B cell (primary cell): ENCODE measurements around the gene PALD1. TPM values are rescaled to one million over a fixed set of nuclear protein-coding genes. Genes with fewer than 3 reads are reported as not detected.

Source experiments
- ATAC-seq: fragments of 200-7000 bp; cut with Tn5 transposase; one replicate; pipeline ENCODE4 v1.10.0; 2021; ENCODE audit warnings: low read depth, mild to moderate bottlenecking, moderate number of reproducible peaks, moderate library complexity
- CTCF ChIA-PET: fragments of 350-600 bp; sonication (Branson Sonifier 250); formaldehyde crosslinking; loops from one replicate; lab custom pipeline; 2021; ENCODE audit warnings: antibody characterized with exemption, inconsistent platforms; lab: Charles Lee
- POLR2A ChIA-PET: fragments of 350-600 bp; sonication (Branson Sonifier 250); formaldehyde crosslinking; loops from one replicate; lab custom pipeline; 2021; ENCODE audit warnings: antibody characterized with exemption; lab: Charles Lee
- DNase-seq: peaks from one replicate; pipeline ENCODE4 v3.0.0; 2013
- H2AFZ ChIP-seq: 2 replicates; pipeline ENCODE4 v1.6.1; 2012; ENCODE audit warnings: mild to moderate bottlenecking, low read depth, low read length; ENCODE audit not compliant: insufficient read depth, poor library complexity, severe bottlenecking
- H3K27ac ChIP-seq, 2 donors: 1 replicate in 1 of 2; 2 replicates in 1 of 2; pipeline ENCODE4 v1.5.1; 2012 to 2013; ENCODE audit warnings: low read length in 2 of 2, mild to moderate bottlenecking in 2 of 2, moderate library complexity in 1 of 2
- H3K27me3 ChIP-seq, 4 experiments: fragments of 200-600 bp in 1 of 4; sonication (generic) in 1 of 4; replicated peaks in 1 of 4; 1 replicate in 2 of 4; 2 replicates in 2 of 4; pipeline versions ENCODE4 v1.6.1 to v1.7.0; 2013 to 2016; ENCODE audit warnings: low read length in 3 of 4, mild to moderate bottlenecking in 2 of 4, mixed read lengths in 1 of 4, moderate library complexity in 1 of 4; ENCODE audit not compliant: insufficient read depth in 4 of 4, control insufficient read depth in 3 of 4; ENCODE audit errors: control extremely low read depth in 1 of 4
- H3K36me3 ChIP-seq, 2 experiments: replicated peaks in 1 of 2; 1 replicate in 1 of 2; 2 replicates in 1 of 2; pipeline versions ENCODE4 v1.6.1 to v1.7.1; 2013; ENCODE audit warnings: low read length in 1 of 2; ENCODE audit not compliant: insufficient read depth in 2 of 2, control insufficient read depth in 1 of 2; ENCODE audit errors: control extremely low read depth in 1 of 2, extremely low read depth in 1 of 2
- H3K4me1 ChIP-seq, 2 donors: fragments of 200-600 bp in 1 of 2; sonication (generic) in 1 of 2; 1 replicate in 1 of 2; 2 replicates in 1 of 2; pipeline versions ENCODE4 v1.5.1 to v1.6.1; 2013 to 2017; ENCODE audit warnings: low read length in 2 of 2; ENCODE audit not compliant: control insufficient read depth in 2 of 2, insufficient read depth in 2 of 2
- H3K4me2 ChIP-seq: replicated peaks from 2 replicates; pipeline ENCODE3; 2012; ENCODE audit warnings: mild to moderate bottlenecking, low read depth, low read length; ENCODE audit not compliant: poor library complexity, severe bottlenecking
- H3K4me3 ChIP-seq, 5 experiments: fragments of 200-600 bp in 1 of 5; sonication (generic) in 1 of 5; 1 replicate in 3 of 5; 2 replicates in 2 of 5; pipeline versions ENCODE4 v1.5.1 to v1.7.0; 2011 to 2016; ENCODE audit warnings: low read length in 4 of 5, mild to moderate bottlenecking in 4 of 5, low read depth in 2 of 5, control low read depth in 1 of 5, moderate library complexity in 1 of 5; ENCODE audit not compliant: insufficient read depth in 1 of 5; ENCODE audit errors: control extremely low read depth in 1 of 5, extremely low read depth in 1 of 5
- H3K79me2 ChIP-seq: fragments of 200-600 bp; sonication (generic); one replicate; pipeline ENCODE4 v1.6.0; 2016; ENCODE audit warnings: low read length; ENCODE audit not compliant: control insufficient read depth, insufficient read depth
- H3K9ac ChIP-seq: fragments of 200-600 bp; sonication (generic); 2 replicates; pipeline ENCODE4 v1.6.1; 2017; ENCODE audit warnings: mild to moderate bottlenecking, low read length, moderate library complexity
- H3K9me3 ChIP-seq, 3 donors: one replicate each; pipeline versions ENCODE4 v1.6.1 to v1.7.1; 2013; ENCODE audit warnings: low read length in 2 of 3; ENCODE audit not compliant: control insufficient read depth in 2 of 3, insufficient read depth in 1 of 3; ENCODE audit errors: control extremely low read depth in 1 of 3
- H4K20me1 ChIP-seq: 2 replicates; pipeline ENCODE4 v1.6.0; 2012; ENCODE audit warnings: mild to moderate bottlenecking, low read length; ENCODE audit not compliant: insufficient read depth, control insufficient read depth, poor library complexity, severe bottlenecking
- H3K27ac Mint-ChIP-seq: one replicate; pipeline ENCODE4 v1.8.0; 2021; ENCODE audit warnings: mixed read lengths
- H3K27me3 Mint-ChIP-seq: one replicate; pipeline ENCODE4 v1.8.0; 2021; ENCODE audit warnings: mixed read lengths
- H3K4me1 Mint-ChIP-seq: one replicate; pipeline ENCODE4 v1.8.0; 2021; ENCODE audit warnings: mixed read lengths
- H3K4me3 Mint-ChIP-seq: one replicate; pipeline ENCODE4 v1.8.0; 2021; ENCODE audit warnings: mixed read lengths
- H3K9me3 Mint-ChIP-seq: one replicate; pipeline ENCODE4 v1.8.0; 2022; ENCODE audit warnings: mixed read lengths; ENCODE audit not compliant: insufficient read depth
- CTCF ChIP-seq: fragments of 200-600 bp; IDR thresholded peaks from one replicate; pipeline ENCODE4 v1.8.0; 2022; ENCODE audit warnings: antibody characterized with exemption, mild to moderate bottlenecking
- EZH2 ChIP-seq: IDR thresholded peaks from 2 replicates; pipeline ENCODE4 v1.6.1; 2012; ENCODE audit warnings: borderline replicate concordance, low read depth, mild to moderate bottlenecking, moderate library complexity, low read length; ENCODE audit not compliant: insufficient read depth, poor library complexity, severe bottlenecking
- WGBS: methylation state at CpG from one replicate; pipeline ENCODE4 v1.1.5; 2013; ENCODE audit warnings: missing lambda C conversion rate; ENCODE audit not compliant: insufficient coverage; 5-methylcytosine and 5-hydroxymethylcytosine counted together
- intact Hi-C: fragments of 100-400 bp; cut with micrococcal nuclease; formaldehyde crosslinking; loops from one replicate; pipeline ENCODE4 v1.10.0; 2022
- polyA plus RNA-seq: library from polyadenylated mRNA; depleted of rRNA; stranded (reverse); fragments of >200 nt; gene quantifications from 2 replicates; pipeline ENCODE4 v1.2.3, GENCODE V29; 2012
- total RNA-seq, 2 donors: library from RNA; stranded (reverse); fragments of 120-200 nt in 1 of 2; gene quantifications; 1 replicate in 1 of 2; 2 replicates in 1 of 2; pipeline versions ENCODE4 v1.2.3 to v1.2.4, GENCODE V29; 2013 to 2022

The PALD1 gene
- total and polyA plus RNA-seq, 2 donors (not counting 1 experiment from before 2014, with no cell fraction given) = 2.2 to 2.8 TPM

GRCh38 chr10:70528314-70528713, 49.7 kb downstream of the PALD1 start:
- no peak for ATAC-seq
- POLR2A ChIA-PET = no interaction called here
- intact Hi-C loops = no loop called here

GRCh38 chr10:70528741-70529362, 50.3 kb downstream of the PALD1 start:
- Histone ChIP-seq H3K4me2 (no peak overlapping the region), H2AFZ (no peak overlapping the region), H4K20me1 (no peaks in the 10 kb centered on the region), H3K9ac (no peak overlapping the region), H3K9me3 (no peaks in the 10 kb centered on the region), H3K27ac (no peak overlapping the region), H3K27me3 (no peaks in the 10 kb centered on the region), H3K4me1 (no peaks in the 10 kb centered on the region), H3K79me2 (peaks cover 7% of the 10 kb centered on the region), H3K36me3 (no peaks in the 10 kb centered on the region), H3K4me3 (no peak overlapping the region)
- POLR2A ChIA-PET = no interaction called here
- DNase-seq (no peak), ATAC-seq (no peak)
- 89% methylated on average over 6 of the region's 10 CpGs for WGBS
- Mint-ChIP-seq H3K27ac (no peak overlapping the region), H3K27me3 (no peaks in the 10 kb centered on the region), H3K9me3 (no peaks in the 10 kb centered on the region), H3K4me3 (no peak overlapping the region), H3K4me1 (peaks cover 2% of the 10 kb centered on the region)
- intact Hi-C loops = no loop called here
- no peak for TF ChIP-seq CTCF
- TF ChIP-seq EZH2 = no peak
- CTCF ChIA-PET = interaction anchor here (0.7 to 3.6 kb wide), 3 partner anchors 21 to 67 kb away, joined by 3 to 13 read pairs (median 6); no protein-coding TSS in a partner anchor

More at GRCh38 chr10:70528314-70528713, 49.7 kb downstream of the PALD1 start:
- Histone ChIP-seq H3K4me1 (no peaks in the 10 kb centered on the region), H3K27me3 (no peaks in the 10 kb centered on the region), H4K20me1 (no peaks in the 10 kb centered on the region), H3K36me3 (no peaks in the 10 kb centered on the region), H3K9ac (no peak overlapping the region), H3K9me3 (no peaks in the 10 kb centered on the region), H3K4me2 (no peak overlapping the region), H2AFZ (no peak overlapping the region), H3K79me2 (peaks cover 12% of the 10 kb centered on the region), H3K4me3 (no peak overlapping the region), H3K27ac (no peak overlapping the region)
- no peak overlapping the region for H3K27ac Mint-ChIP-seq
- H3K4me3 Mint-ChIP-seq = no peak overlapping the region
- WGBS = 90% methylated on average over 4 of the region's 4 CpGs
- peaks cover 2% of the 10 kb centered on the region for H3K4me1 Mint-ChIP-seq
- no peak for DNase-seq
- CTCF ChIA-PET = interaction anchor here (0.6 to 1.1 kb wide), 2 partner anchors 15 to 358 kb away, joined by 3 read pairs; no protein-coding TSS in a partner anchor
- no peaks in the 10 kb centered on the region for H3K9me3 Mint-ChIP-seq
- TF ChIP-seq EZH2 = no peak
- H3K27me3 Mint-ChIP-seq = no peaks in the 10 kb centered on the region
